Neutrophil (primary cell): ENCODE measurements around the gene CEACAM19.

Experiments
- H3K27ac ChIP-seq: fragments of 200-600 bp; sonication (generic); 2 replicates; pipeline ENCODE4 v1.5.1; 2016; ENCODE audit warnings: mild to moderate bottlenecking, moderate library complexity
- H3K27me3 ChIP-seq: fragments of 200-600 bp; sonication (generic); 2 replicates; pipeline ENCODE4 v1.6.0; 2016; ENCODE audit warnings: mild to moderate bottlenecking
- H3K36me3 ChIP-seq: fragments of 200-600 bp; sonication (generic); 2 replicates; pipeline ENCODE4 v1.5.1; 2017
- H3K4me1 ChIP-seq, 2 experiments: fragments of 200-600 bp in 1 of 2; sonication (generic) in 1 of 2; 1 replicate in 1 of 2; 2 replicates in 1 of 2; pipeline versions ENCODE4 v1.5.1 to v1.6.1; 2013 to 2016; ENCODE audit warnings: low read depth in 1 of 2, low read length in 1 of 2, mild to moderate bottlenecking in 1 of 2, moderate library complexity in 1 of 2; ENCODE audit not compliant: control insufficient read depth in 1 of 2, insufficient read depth in 1 of 2
- H3K4me3 ChIP-seq, 2 experiments: fragments of 200-600 bp in 1 of 2; sonication (generic) in 1 of 2; 1 replicate in 1 of 2; 2 replicates in 1 of 2; pipeline ENCODE4 v1.5.1; 2013 to 2016; ENCODE audit warnings: low read depth in 1 of 2, low read length in 1 of 2, mild to moderate bottlenecking in 1 of 2, moderate library complexity in 1 of 2
- H3K9me3 ChIP-seq: fragments of 200-600 bp; sonication (generic); 2 replicates; pipeline ENCODE4 v1.5.1; 2016
- TF ChIP-seq, protein P1 (sequence below): fragments of 200-600 bp; sonication (generic); IDR thresholded peaks from 2 replicates; pipeline ENCODE4 v1.5.1; 2016; ENCODE audit warnings: antibody characterized with exemption

The CEACAM19 gene

DNA sequence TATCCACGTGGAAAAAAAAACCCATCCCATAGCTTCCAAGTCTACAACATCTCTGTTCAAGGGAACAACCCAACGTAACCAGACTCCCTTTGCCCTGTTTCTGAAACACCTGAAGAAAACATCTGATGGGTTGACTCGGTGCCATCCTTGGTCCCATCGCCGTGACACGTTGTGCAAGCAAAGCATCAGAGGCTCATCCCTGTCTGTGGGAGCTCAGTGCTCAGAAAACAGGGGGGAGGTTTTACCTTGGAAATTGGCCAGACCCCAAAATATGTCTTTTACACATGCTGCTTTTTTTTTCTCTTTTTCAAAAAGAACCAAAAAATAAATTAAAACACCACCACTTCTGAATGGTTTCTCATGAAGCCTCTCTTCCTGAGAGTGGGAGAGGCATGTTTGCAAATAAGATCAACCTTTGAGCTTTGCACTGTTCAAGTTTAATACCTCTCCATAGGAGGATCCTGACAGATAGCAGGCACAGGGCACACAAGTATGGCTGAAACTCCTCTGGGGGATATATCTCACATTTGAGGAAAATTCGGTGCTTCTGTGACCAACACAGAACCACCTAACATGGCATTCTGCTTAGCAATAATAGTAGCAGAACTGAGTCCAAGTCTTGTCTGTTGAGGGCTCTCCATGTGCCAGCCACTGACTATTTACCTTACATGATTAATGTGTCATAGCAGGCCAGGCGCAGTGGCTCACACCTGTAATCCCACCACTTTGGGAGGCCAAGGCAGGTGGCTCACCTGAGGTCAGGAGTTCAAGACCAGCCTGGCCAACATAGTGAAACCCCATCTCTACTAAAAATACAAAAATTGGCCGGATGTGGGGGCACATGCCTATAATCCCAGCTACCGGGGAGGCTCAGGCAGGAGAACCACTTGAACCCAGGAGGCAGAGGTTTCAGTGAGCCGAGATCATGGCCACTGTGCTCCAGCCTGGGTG is 34.6 kb upstream of the CEACAM19 start:
- peaks cover 5% of the 10 kb centered on the region for H3K27me3 ChIP-seq
- TF ChIP-seq, protein P1, sequence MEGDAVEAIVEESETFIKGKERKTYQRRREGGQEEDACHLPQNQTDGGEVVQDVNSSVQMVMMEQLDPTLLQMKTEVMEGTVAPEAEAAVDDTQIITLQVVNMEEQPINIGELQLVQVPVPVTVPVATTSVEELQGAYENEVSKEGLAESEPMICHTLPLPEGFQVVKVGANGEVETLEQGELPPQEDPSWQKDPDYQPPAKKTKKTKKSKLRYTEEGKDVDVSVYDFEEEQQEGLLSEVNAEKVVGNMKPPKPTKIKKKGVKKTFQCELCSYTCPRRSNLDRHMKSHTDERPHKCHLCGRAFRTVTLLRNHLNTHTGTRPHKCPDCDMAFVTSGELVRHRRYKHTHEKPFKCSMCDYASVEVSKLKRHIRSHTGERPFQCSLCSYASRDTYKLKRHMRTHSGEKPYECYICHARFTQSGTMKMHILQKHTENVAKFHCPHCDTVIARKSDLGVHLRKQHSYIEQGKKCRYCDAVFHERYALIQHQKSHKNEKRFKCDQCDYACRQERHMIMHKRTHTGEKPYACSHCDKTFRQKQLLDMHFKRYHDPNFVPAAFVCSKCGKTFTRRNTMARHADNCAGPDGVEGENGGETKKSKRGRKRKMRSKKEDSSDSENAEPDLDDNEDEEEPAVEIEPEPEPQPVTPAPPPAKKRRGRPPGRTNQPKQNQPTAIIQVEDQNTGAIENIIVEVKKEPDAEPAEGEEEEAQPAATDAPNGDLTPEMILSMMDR = no peak

DNA sequence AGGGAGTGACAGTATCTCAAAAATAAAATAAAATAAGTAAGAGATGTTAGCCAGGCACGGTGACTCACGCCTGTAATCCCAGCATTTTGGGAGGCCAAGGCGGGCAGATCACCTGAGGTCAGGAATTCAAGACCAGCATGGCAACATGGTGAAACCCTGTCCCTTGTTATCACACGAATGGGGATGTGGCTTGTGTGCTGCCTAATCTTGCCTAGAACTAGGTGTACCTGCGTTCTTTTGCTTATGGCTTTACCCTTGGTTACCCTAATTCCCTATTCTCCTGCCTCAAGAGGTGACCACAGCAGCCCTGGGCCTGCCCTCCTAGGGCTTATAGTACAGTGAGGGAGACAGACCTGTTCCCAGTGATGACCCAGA is 33.9 kb upstream of the CEACAM19 start:
- Histone ChIP-seq H3K9me3 (no peaks in the 10 kb centered on the region), H3K4me1 (peaks cover 19 to 24% of the 10 kb centered on the region in 2 experiments), H3K36me3 (no peaks in the 10 kb centered on the region), H3K27me3 (peaks cover 5% of the 10 kb centered on the region), H3K4me3 (no peak overlapping the region), H3K27ac (no peak overlapping the region)
- TF ChIP-seq, protein P1 = no peak

More for the DNA sequence above, 34.6 kb upstream of the CEACAM19 start:
- H3K4me3 ChIP-seq = peak overlapping the region in 1 of 2 experiments; percentile 35
- no peaks in the 10 kb centered on the region for H3K9me3 ChIP-seq
- H3K27ac ChIP-seq = peak overlapping the region; percentile 84
- H3K36me3 ChIP-seq = no peaks in the 10 kb centered on the region
- H3K4me1 ChIP-seq = peaks cover 19 to 24% of the 10 kb centered on the region in 2 experiments

GRCh38 chr19:44640518-44640917 is 30.8 kb upstream of the CEACAM19 start:
- no peaks in the 10 kb centered on the region for H3K36me3 ChIP-seq
- no peaks in the 10 kb centered on the region for H3K9me3 ChIP-seq
- H3K27ac ChIP-seq = no peak overlapping the region
- TF ChIP-seq, protein P1 = no peak
- no peak overlapping the region for H3K4me3 ChIP-seq
- H3K27me3 ChIP-seq = no peaks in the 10 kb centered on the region
- H3K4me1 ChIP-seq = peaks cover 25 to 29% of the 10 kb centered on the region in 2 experiments

GRCh38 chr19:44641501-44642265 is 29.6 kb upstream of the CEACAM19 start:
- peaks cover 13 to 17% of the 10 kb centered on the region in 2 experiments for H3K4me1 ChIP-seq
- TF ChIP-seq, protein P1 = no peak
- H3K27ac ChIP-seq = no peak overlapping the region
- H3K36me3 ChIP-seq = no peaks in the 10 kb centered on the region
- H3K9me3 ChIP-seq = no peaks in the 10 kb centered on the region
- H3K27me3 ChIP-seq = no peaks in the 10 kb centered on the region
- H3K4me3 ChIP-seq = no peak overlapping the region

- TF ChIP-seq, protein P1 = no peak
- Histone ChIP-seq H3K9me3 (no peaks in the 10 kb centered on the region), H3K4me3 (no peak overlapping the region), H3K27ac (no peak overlapping the region), H3K4me1 (peaks cover 10 to 11% of the 10 kb centered on the region in 2 experiments), H3K27me3 (no peaks in the 10 kb centered on the region), H3K36me3 (peaks cover 3% of the 10 kb centered on the region)
These were observed 28.9 kb upstream of the CEACAM19 start for GRCh38 chr19:44642377-44642776.
